PFSK-1 (cell line): ENCODE data around the gene RPL10.

Experiments used
- FOXP2 ChIP-seq: optimal IDR thresholded peaks from 2 replicates; pipeline ENCODE3; 2011; ENCODE audit warnings: borderline replicate concordance, control low read depth, inconsistent platforms; ENCODE audit not compliant: insufficient read depth; ENCODE audit errors: extremely low read length, extremely low read depth
- POLR2AphosphoS5 ChIP-seq: IDR thresholded peaks from 2 replicates; pipeline ENCODE4 v1.6.1; 2012; ENCODE audit warnings: low read depth, mild to moderate bottlenecking, control low read depth, low read length, moderate library complexity
- SIN3A ChIP-seq: IDR thresholded peaks from 2 replicates; pipeline ENCODE4 v1.6.1; 2012; ENCODE audit warnings: mild to moderate bottlenecking, low read length, moderate library complexity, borderline replicate concordance; ENCODE audit not compliant: insufficient read depth
- TAF1 ChIP-seq: IDR thresholded peaks from 2 replicates; pipeline ENCODE4 v1.6.1; 2012; ENCODE audit warnings: low read length, control low read depth, borderline replicate concordance; ENCODE audit not compliant: insufficient read depth
- TF ChIP-seq, protein P1 (sequence below), 2 experiments: IDR thresholded peaks; 2 replicates each; pipeline versions ENCODE4 v1.6.1 to v1.8.0; 2011 to 2012; ENCODE audit warnings: low read depth in 2 of 2, low read length in 2 of 2, control low read depth in 1 of 2, inconsistent platforms in 1 of 2, mild to moderate bottlenecking in 1 of 2, moderate library complexity in 1 of 2; ENCODE audit not compliant: insufficient read depth in 1 of 2

The RPL10 gene

DNA sequence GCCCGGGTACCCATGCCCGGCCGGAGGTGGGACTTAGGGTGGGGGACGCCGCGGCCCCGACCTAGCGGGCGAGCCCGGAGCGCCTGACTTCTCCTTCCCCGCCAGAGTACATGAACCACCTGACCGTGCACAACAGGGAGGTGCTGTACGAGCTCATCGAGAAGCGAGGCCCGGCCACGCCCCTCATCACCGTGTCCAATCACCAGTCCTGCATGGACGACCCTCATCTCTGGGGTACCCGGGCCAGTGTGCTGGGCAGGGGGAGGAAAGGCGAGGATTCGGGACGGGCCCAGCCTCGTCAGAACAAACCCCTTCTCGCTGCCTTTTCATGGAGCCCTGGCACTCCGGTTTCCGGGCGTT is 13.8 kb downstream of the RPL10 start:
- TF ChIP-seq FOXP2 (no peak), SIN3A (no peak), TAF1 (no peak)
- TF ChIP-seq, protein P1, sequence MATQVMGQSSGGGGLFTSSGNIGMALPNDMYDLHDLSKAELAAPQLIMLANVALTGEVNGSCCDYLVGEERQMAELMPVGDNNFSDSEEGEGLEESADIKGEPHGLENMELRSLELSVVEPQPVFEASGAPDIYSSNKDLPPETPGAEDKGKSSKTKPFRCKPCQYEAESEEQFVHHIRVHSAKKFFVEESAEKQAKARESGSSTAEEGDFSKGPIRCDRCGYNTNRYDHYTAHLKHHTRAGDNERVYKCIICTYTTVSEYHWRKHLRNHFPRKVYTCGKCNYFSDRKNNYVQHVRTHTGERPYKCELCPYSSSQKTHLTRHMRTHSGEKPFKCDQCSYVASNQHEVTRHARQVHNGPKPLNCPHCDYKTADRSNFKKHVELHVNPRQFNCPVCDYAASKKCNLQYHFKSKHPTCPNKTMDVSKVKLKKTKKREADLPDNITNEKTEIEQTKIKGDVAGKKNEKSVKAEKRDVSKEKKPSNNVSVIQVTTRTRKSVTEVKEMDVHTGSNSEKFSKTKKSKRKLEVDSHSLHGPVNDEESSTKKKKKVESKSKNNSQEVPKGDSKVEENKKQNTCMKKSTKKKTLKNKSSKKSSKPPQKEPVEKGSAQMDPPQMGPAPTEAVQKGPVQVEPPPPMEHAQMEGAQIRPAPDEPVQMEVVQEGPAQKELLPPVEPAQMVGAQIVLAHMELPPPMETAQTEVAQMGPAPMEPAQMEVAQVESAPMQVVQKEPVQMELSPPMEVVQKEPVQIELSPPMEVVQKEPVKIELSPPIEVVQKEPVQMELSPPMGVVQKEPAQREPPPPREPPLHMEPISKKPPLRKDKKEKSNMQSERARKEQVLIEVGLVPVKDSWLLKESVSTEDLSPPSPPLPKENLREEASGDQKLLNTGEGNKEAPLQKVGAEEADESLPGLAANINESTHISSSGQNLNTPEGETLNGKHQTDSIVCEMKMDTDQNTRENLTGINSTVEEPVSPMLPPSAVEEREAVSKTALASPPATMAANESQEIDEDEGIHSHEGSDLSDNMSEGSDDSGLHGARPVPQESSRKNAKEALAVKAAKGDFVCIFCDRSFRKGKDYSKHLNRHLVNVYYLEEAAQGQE (IDR thresholded peaks at IDR 0.05; ENCODE audit: insufficient read depth in 1 of 2, low read depth in 2 of 2, low read length in 2 of 2): no peak

DNA sequence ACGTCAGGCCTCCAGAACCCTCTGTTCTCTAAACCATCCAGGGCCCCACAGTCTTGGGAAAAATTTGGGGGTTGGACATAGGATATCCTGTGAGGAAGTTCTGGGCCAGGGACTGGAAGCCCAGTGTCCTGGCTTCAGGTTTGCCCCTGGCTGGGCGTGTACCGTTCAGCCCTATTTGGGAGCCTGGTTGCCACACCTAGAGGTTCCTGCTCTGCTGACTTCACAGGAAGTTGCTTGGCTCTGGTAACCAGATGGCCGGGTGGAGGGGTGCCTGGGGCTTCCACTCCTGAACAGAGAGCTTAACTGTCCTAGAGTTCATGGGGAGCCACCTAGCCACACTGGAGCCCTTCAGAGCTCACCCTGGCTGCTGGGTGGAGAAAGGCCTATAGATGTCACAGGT is 14.3 kb downstream of the RPL10 start:
- no peak for TF ChIP-seq POLR2AphosphoS5
- TF ChIP-seq SIN3A: no peak
- no peak for TF ChIP-seq TAF1
- TF ChIP-seq FOXP2: no peak
- TF ChIP-seq, protein P1 (IDR thresholded peaks at IDR 0.05; ENCODE audit: insufficient read depth in 1 of 2, low read depth in 2 of 2, low read length in 2 of 2): no peak

DNA sequence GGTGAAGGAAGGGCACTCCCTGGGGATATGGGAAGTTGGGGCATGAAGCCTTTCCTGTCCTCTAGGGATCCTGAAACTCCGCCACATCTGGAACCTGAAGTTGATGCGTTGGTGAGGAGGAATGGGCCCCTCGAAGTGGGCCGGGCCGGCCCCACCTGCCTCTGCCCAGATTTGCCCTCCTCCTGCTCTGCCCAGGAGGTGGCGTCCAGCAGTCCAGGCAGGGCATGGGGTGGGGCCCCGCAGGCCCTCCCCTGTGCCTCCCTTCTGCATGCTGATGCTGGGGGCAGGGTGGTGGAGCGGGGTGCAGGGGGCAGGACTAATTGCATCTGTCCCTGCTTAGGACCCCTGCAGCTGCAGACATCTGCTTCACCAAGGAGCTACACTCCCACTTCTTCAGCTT is 15.0 kb downstream of the RPL10 start:
- TF ChIP-seq TAF1: no peak
- no peak for TF ChIP-seq POLR2AphosphoS5
- TF ChIP-seq, protein P1 (IDR thresholded peaks at IDR 0.05; ENCODE audit: insufficient read depth in 1 of 2, low read depth in 2 of 2, low read length in 2 of 2): no peak
- TF ChIP-seq FOXP2: no peak
- TF ChIP-seq SIN3A: no peak

DNA sequence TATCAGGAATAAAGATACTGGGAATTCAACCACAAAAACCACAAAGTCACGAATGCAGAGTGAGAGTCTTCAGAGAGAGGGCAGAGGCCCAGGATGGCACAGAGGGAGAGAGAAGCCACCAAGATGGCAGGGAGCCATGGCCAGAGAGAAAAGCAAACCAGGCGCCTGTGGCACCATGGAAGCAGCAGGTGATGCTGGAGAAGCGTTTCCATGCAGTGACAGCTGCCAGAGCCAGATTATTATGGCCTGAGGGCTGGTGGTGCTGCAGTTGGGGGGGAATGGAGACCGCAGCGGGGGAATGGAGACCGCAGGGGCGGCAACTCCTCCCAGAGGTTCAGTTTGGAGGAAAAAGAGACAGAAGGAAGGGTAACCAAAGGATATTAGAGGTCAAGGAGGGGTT is 19.0 kb downstream of the RPL10 start:
- TF ChIP-seq SIN3A (no peak), TAF1 (no peak), FOXP2 (no peak), POLR2AphosphoS5 (no peak)
- TF ChIP-seq, protein P1 (IDR thresholded peaks at IDR 0.05; ENCODE audit: insufficient read depth in 1 of 2, low read depth in 2 of 2, low read length in 2 of 2): no peak

DNA sequence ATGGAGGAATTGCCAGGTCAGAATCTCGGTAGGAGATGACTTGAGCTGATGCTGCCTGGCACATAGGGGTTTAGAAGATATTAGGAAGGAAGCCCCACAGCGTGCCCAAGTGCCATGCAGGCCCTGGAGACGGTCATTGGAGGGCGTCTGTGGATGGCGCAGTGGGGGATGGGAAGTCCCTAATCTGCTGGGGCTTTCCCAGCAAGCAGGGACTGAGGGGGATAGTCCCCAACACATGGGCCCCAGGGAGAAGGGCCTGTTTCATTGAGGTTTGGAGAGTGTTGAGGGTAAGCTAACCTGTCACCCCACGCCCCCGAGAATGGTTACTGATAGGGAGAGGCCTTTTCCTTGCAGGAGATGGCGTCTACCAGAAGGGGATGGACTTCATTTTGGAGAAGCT is 21.0 kb downstream of the RPL10 start:
- no peak for TF ChIP-seq SIN3A
- no peak for TF ChIP-seq FOXP2
- TF ChIP-seq, protein P1 (IDR thresholded peaks at IDR 0.05; ENCODE audit: insufficient read depth in 1 of 2, low read depth in 2 of 2, low read length in 2 of 2): no peak
- TF ChIP-seq POLR2AphosphoS5: no peak
- TF ChIP-seq TAF1: no peak
